Natural killer cell (primary cell): Measurements from ENCODE around the gene BNIP5. TPM values are rescaled to one million over a fixed set of nuclear protein-coding genes. Genes with fewer than 3 reads are reported as not detected.

Experiments
- ATAC-seq, 3 donors: fragments of 150-1000 bp in 2 of 3; fragments of 200-7000 bp in 1 of 3; cut with Tn5 transposase; 1 replicate in 1 of 3; 2 replicates in 2 of 3; pipeline ENCODE4 v1.10.0; 2021; ENCODE audit warnings: mild to moderate bottlenecking in 2 of 3, moderate library complexity in 2 of 3
- DNase-seq, 2 donors: peaks; one replicate each; pipeline versions ENCODE4 v3.0.0 to v3.0.0-alpha.2; 2013 to 2021; ENCODE audit warnings: mixed read lengths in 1 of 2
- H3K27ac ChIP-seq: one replicate; pipeline ENCODE4 v1.5.1; 2013; ENCODE audit warnings: mild to moderate bottlenecking, low read length
- H3K27me3 ChIP-seq: one replicate; pipeline ENCODE4 v1.6.1; 2013; ENCODE audit warnings: low read length; ENCODE audit not compliant: control insufficient read depth, insufficient read depth
- H3K36me3 ChIP-seq: one replicate; pipeline ENCODE4 v1.6.1; 2013; ENCODE audit warnings: low read length; ENCODE audit not compliant: control insufficient read depth, insufficient read depth
- H3K4me1 ChIP-seq: one replicate; pipeline ENCODE4 v1.6.1; 2013; ENCODE audit warnings: low read length; ENCODE audit not compliant: control insufficient read depth, insufficient read depth
- H3K4me3 ChIP-seq: one replicate; pipeline ENCODE4 v1.5.1; 2013; ENCODE audit warnings: low read length
- H3K9me3 ChIP-seq: one replicate; pipeline ENCODE4 v1.6.1; 2013; ENCODE audit warnings: low read length; ENCODE audit not compliant: control insufficient read depth, insufficient read depth
- H3K27ac Mint-ChIP-seq, 2 donors: one replicate each; pipeline ENCODE4 v1.8.0; 2022; ENCODE audit warnings: mild to moderate bottlenecking in 2 of 2, mixed read lengths in 2 of 2, moderate library complexity in 1 of 2
- H3K27me3 Mint-ChIP-seq, 2 donors: one replicate each; pipeline ENCODE4 v1.8.0; 2022; ENCODE audit warnings: low read depth in 2 of 2, mixed read lengths in 2 of 2
- H3K36me3 Mint-ChIP-seq: one replicate; pipeline ENCODE4 v1.8.0; 2022; ENCODE audit warnings: mixed read lengths
- H3K4me1 Mint-ChIP-seq, 2 donors: one replicate each; pipeline ENCODE4 v1.8.0; 2022; ENCODE audit warnings: mixed read lengths in 2 of 2
- H3K4me3 Mint-ChIP-seq: one replicate; pipeline ENCODE4 v1.8.0; 2022; ENCODE audit warnings: mild to moderate bottlenecking, moderate library complexity, mixed read lengths
- H3K9me3 Mint-ChIP-seq, 2 donors: one replicate each; pipeline ENCODE4 v1.8.0; 2022; ENCODE audit warnings: mixed read lengths in 2 of 2
- CTCF ChIP-seq: fragments of 200-600 bp; IDR thresholded peaks from one replicate; pipeline ENCODE4 v1.8.0; 2022; ENCODE audit warnings: antibody characterized with exemption
- WGBS: methylation state at CpG from one replicate; pipeline ENCODE4 v1.1.7; 2013; ENCODE audit warnings: missing lambda C conversion rate; ENCODE audit not compliant: insufficient coverage; 5-methylcytosine and 5-hydroxymethylcytosine counted together
- intact Hi-C: fragments of 100-400 bp; cut with micrococcal nuclease; formaldehyde crosslinking; loops from one replicate; pipeline ENCODE4 v1.14.2; 2022
- total RNA-seq, 4 donors: library from RNA; stranded (reverse); fragments of 120-200 nt in 1 of 4; gene quantifications; one replicate each; pipeline versions ENCODE4 v1.2.3 to v1.2.4, GENCODE V29; 2013 to 2022

BNIP5 gene
- total RNA-seq, 3 donors from 2014 or later (not counting 1 experiment from before 2014, with no cell fraction given), result not detected

GRCh38 chr6:36330366-36330765 is 6.3 kb downstream of the BNIP5 start:
- no peaks in the 10 kb centered on the region for H3K4me1 ChIP-seq
- no peaks in the 10 kb centered on the region for H3K9me3 ChIP-seq
- Mint-ChIP-seq H3K9me3 (no peaks in the 10 kb centered on the region), H3K4me1 (peaks cover 0 to 5% of the 10 kb centered on the region in 2 donors), H3K27me3 (peaks cover 33% of the 10 kb centered on the region in 2 donors), H3K4me3 (no peak overlapping the region), H3K27ac (no peak overlapping the region), H3K36me3 (no peaks in the 10 kb centered on the region)
- ATAC-seq (no peak), DNase-seq (no peak)
- H3K4me3 ChIP-seq, result no peak overlapping the region
- peaks cover 3% of the 10 kb centered on the region for H3K27me3 ChIP-seq
- intact Hi-C loops, result no loop called here
- no peak for TF ChIP-seq CTCF
- no peak overlapping the region for H3K27ac ChIP-seq
- 94% methylated on average over 14 of the region's 14 CpGs for WGBS
- no peaks in the 10 kb centered on the region for H3K36me3 ChIP-seq

GRCh38 chr6:36329798-36330291 is 6.8 kb downstream of the BNIP5 start:
- intact Hi-C loops, result no loop called here
- ATAC-seq, result no peak

GRCh38 chr6:36328600-36328999 is 8.1 kb downstream of the BNIP5 start:
- H3K4me1 Mint-ChIP-seq, result peaks cover 0 to 5% of the 10 kb centered on the region in 2 donors

More at GRCh38 chr6:36329798-36330291, 6.8 kb downstream of the BNIP5 start:
- peaks cover 27 to 28% of the 10 kb centered on the region in 2 donors for H3K27me3 Mint-ChIP-seq
- Histone ChIP-seq H3K36me3 (no peaks in the 10 kb centered on the region), H3K4me1 (no peaks in the 10 kb centered on the region), H3K27me3 (peaks cover 3% of the 10 kb centered on the region), H3K9me3 (no peaks in the 10 kb centered on the region), H3K27ac (no peak overlapping the region), H3K4me3 (no peak overlapping the region)
- H3K27ac Mint-ChIP-seq, result no peak overlapping the region
- DNase-seq, result no peak
- peaks cover 0 to 5% of the 10 kb centered on the region in 2 donors for H3K4me1 Mint-ChIP-seq
- H3K4me3 Mint-ChIP-seq, result no peak overlapping the region
- no peaks in the 10 kb centered on the region for H3K36me3 Mint-ChIP-seq
- no peaks in the 10 kb centered on the region for H3K9me3 Mint-ChIP-seq
- TF ChIP-seq CTCF, result no peak
- WGBS, result 85% methylated on average over 14 of the region's 14 CpGs

More at GRCh38 chr6:36328600-36328999, 8.1 kb downstream of the BNIP5 start:
- Mint-ChIP-seq H3K4me3 (no peak overlapping the region), H3K27ac (no peak overlapping the region), H3K36me3 (no peaks in the 10 kb centered on the region), H3K9me3 (no peaks in the 10 kb centered on the region), H3K27me3 (peaks cover 17% of the 10 kb centered on the region in 2 donors)
- H3K27me3 ChIP-seq, result no peaks in the 10 kb centered on the region
- ATAC-seq, result no peak
- intact Hi-C loops, result no loop called here
- no peak for DNase-seq
- no peaks in the 10 kb centered on the region for H3K4me1 ChIP-seq
- H3K36me3 ChIP-seq, result no peaks in the 10 kb centered on the region
- no peak overlapping the region for H3K27ac ChIP-seq
- TF ChIP-seq CTCF, result no peak
- H3K9me3 ChIP-seq, result no peaks in the 10 kb centered on the region
- 94% methylated on average over 7 of the region's 7 CpGs for WGBS
- no peak overlapping the region for H3K4me3 ChIP-seq
